Activated naive CD8-positive, alpha-beta T cell treated with anti-CD3 and anti-CD28 coated beads, Interleukin-2, amount 50 U/mL, for 24 hours (primary cell): ENCODE data around the gene SSBP3.
A peak's percentile ranks its signal among the peaks of the same experiment; 100 is the strongest.

Experiments
- ATAC-seq: fragments of 150-1000 bp; cut with Tn5 transposase; one replicate; pipeline ENCODE4 v1.10.0; 2021
- DNase-seq: peaks from one replicate; pipeline ENCODE4 v3.0.0; 2021
- H3K27ac Mint-ChIP-seq: one replicate; pipeline ENCODE4 v1.8.0; 2021; ENCODE audit warnings: mild to moderate bottlenecking, mixed read lengths
- H3K27me3 Mint-ChIP-seq: one replicate; pipeline ENCODE4 v1.8.0; 2021; ENCODE audit warnings: mixed read lengths
- H3K36me3 Mint-ChIP-seq: one replicate; pipeline ENCODE4 v1.8.0; 2021; ENCODE audit warnings: low read depth, mixed read lengths
- H3K4me1 Mint-ChIP-seq: one replicate; pipeline ENCODE4 v1.8.0; 2021; ENCODE audit warnings: mixed read lengths
- H3K4me3 Mint-ChIP-seq: one replicate; pipeline ENCODE4 v1.8.0; 2021; ENCODE audit warnings: mild to moderate bottlenecking, moderate library complexity, mixed read lengths
- H3K9me3 Mint-ChIP-seq: one replicate; pipeline ENCODE4 v1.8.0; 2021; ENCODE audit warnings: mixed read lengths

Gene SSBP3

DNA sequence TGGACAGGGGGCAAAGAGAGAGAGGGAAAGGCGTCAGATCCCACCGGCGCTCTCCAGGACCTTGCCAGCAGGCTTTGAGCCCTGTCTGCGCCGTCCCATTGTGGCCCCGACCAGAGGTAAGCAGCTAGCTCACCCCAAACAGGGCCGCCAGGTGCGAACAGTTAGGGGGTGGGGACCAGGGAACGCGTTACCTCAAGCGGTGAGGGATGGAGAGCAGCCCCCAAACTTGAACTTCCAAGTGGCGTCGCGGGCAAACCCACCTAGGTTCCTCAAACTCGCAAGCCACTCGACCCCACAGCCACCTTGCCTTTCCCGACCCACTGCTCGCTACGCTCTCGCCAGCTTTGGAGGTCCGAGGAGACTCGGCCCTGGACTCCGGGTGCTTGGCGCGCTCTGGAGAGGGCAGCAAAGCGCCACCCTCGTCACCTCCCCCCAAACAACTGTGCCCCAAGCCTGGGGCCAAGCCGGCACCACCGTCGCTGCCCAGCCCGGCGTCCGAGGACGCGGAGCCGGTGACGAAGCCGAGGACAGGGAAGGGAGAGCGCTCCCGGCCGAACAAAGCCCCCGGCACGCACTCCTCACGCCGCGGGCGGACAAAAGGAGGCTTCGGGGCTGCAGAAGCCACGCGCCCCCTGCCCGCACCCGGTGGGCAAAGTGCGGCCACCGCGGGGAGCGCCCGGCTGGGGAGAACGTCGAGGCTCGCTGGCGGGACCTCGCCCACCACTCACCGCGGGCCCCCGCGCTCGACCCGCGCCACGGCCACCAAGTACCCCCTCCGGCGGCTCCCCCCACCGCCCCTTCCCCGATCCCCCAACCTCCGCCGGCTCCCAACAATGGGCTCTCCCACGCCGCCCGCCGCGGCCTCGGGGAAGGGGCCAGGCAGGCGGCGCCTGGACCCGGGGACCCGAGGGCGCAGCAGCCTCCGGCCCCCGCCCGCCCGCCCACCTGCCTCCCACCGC, 976 bp downstream of the SSBP3 start:
- ATAC-seq (no peak), DNase-seq (no peak)
- Mint-ChIP-seq H3K9me3 (no peaks in the 10 kb centered on the region), H3K4me3 (peak overlapping the region; percentile 78), H3K36me3 (peaks cover 34% of the 10 kb centered on the region), H3K27ac (no peak overlapping the region), H3K27me3 (no peaks in the 10 kb centered on the region), H3K4me1 (peaks cover 80% of the 10 kb centered on the region)

DNA sequence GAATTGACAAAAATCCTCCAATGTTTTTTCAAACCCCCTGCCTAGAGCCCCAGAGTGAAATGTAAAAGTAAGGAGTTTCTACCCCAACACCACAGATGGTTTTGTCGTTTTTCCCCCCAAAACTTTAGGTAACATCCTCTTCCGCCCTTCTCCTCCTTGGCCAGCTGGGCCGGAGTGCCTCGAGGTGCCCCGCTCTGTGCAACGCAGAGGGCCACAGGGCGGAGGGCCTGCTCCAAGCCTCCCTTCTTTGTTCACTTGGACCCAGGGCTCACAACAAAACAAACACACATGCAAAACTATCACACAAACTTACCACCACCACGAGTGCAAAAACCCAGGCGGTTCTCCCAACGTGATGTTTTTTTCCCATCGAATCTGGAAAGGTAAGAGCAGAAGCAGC, 1.9 kb downstream of the SSBP3 start:
- DNase-seq = no peak
- peaks cover 81% of the 10 kb centered on the region for H3K4me1 Mint-ChIP-seq
- H3K9me3 Mint-ChIP-seq = peaks cover 4% of the 10 kb centered on the region
- peak overlapping the region; percentile 71 for H3K27ac Mint-ChIP-seq
- no peaks in the 10 kb centered on the region for H3K27me3 Mint-ChIP-seq
- peak overlapping the region; percentile 78 for H3K4me3 Mint-ChIP-seq
- H3K36me3 Mint-ChIP-seq = peaks cover 41% of the 10 kb centered on the region
- no peak for ATAC-seq

DNA sequence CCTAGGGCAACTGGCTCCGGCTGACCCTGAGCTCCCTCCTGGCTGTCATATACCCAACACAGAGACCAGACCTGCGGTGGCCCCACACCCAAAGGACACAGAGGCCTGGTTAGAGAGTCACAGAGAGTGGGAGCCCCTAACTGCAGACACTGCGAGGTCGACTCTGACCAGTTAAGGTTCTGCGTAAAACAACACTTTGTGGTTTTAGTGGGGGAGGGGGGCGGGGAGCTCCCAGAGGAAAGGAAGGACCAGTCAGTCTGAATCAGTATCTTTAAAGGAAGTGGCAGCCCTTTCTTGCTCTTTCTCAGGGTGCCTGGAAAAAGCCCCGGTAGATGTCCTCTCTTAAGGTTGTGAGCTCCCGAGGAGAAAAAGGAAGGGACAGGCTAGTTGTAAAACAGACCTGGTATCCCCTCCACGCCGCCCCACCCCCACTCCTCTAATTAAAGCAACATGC, 2.4 kb downstream of the SSBP3 start:
- Mint-ChIP-seq H3K4me3 (peak overlapping the region; percentile 78), H3K4me1 (peaks cover 81% of the 10 kb centered on the region), H3K36me3 (peaks cover 46% of the 10 kb centered on the region), H3K27me3 (no peaks in the 10 kb centered on the region), H3K27ac (peak overlapping the region; percentile 71), H3K9me3 (peaks cover 5% of the 10 kb centered on the region)
- DNase-seq (peak; percentile 44), ATAC-seq (peak; percentile 6)

DNA sequence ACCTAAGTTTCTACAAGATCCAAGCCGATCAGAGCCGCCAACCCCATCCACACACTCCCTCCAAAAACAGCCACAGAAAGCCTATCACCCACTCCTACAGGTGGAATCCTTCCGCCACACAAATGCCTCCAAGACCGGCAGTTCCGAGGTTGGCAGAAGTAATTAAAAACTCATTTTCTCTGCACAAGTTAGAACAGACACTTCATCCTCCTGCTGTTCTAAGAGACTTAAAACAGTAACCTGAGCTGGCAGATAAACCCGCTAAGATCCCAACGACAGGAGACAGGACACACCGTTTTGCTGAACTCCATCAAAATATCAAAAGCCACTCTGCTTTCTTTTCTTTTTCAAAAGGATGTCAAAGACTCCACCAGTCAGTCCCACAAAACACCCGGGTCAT, 2.8 kb downstream of the SSBP3 start:
- H3K27ac Mint-ChIP-seq = peak overlapping the region; percentile 71
- ATAC-seq (no peak), DNase-seq (no peak)
- peak overlapping the region; percentile 78 for H3K4me3 Mint-ChIP-seq
- H3K27me3 Mint-ChIP-seq = no peaks in the 10 kb centered on the region
- peaks cover 50% of the 10 kb centered on the region for H3K36me3 Mint-ChIP-seq
- peaks cover 81% of the 10 kb centered on the region for H3K4me1 Mint-ChIP-seq
- peaks cover 7% of the 10 kb centered on the region for H3K9me3 Mint-ChIP-seq

DNA sequence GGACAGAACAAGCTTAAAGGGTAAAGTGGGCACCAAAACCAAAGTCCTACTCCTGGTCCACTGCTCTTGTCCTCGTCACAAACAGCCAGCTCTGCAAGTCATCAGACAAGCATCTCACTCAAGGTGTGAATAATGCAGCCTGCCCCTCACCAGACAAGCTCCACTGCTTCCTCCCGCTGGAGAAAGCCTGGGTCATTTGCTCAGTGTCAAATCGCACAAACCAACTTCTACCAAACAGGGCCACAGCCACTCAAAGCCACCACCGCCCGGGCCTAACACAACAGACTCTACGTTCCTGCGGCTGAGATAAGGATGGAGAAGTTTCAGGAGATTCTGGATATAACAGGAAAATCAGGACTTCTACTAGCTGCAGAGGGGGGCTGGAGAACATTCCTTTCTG, 3.3 kb downstream of the SSBP3 start:
- Mint-ChIP-seq H3K4me3 (peak overlapping the region; percentile 78), H3K27me3 (no peaks in the 10 kb centered on the region), H3K4me1 (peaks cover 81% of the 10 kb centered on the region), H3K9me3 (peaks cover 7% of the 10 kb centered on the region), H3K27ac (no peak overlapping the region), H3K36me3 (peaks cover 55% of the 10 kb centered on the region)
- no peak for DNase-seq
- ATAC-seq = no peak

DNA sequence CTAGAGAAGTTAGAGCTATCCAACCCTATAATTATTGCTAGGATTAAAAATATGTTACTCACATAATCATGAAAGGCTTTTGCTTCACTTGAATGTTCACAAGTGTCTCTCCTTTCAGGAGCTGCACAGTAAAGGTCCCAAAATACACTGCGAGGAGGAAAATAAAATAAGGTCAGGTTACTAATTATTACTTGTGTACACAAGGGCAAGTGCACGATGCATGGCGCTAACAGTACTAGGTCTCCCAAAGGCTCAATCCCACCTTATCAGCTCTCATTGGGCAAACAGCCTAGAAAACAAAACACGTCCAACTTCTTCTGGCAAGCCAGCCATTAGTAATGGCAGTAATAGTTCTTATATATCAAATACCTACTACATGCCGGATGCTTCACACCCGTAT, 4.4 kb downstream of the SSBP3 start:
- Mint-ChIP-seq H3K4me3 (no peak overlapping the region), H3K27ac (no peak overlapping the region), H3K36me3 (peaks cover 63% of the 10 kb centered on the region), H3K27me3 (no peaks in the 10 kb centered on the region), H3K4me1 (peaks cover 81% of the 10 kb centered on the region), H3K9me3 (peaks cover 7% of the 10 kb centered on the region)
- ATAC-seq (no peak), DNase-seq (no peak)

DNA sequence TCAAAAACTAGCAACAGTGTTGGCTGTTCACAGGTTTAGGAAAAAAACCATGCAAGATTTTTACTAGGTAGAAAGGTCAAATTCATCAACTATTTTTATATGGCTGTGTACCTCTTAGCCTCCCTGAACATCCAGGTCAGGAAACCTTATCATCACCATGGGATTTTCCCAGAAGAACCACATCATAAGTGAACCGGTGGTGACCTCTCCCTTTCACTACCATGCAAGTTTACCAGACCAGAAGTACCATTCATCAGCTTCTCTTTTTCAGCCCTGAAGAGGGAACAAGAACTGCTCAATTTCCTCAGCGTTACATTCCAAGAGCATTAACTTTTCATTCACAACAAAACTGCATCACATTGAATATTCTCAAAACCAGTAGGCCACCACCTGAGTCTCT, 5.9 kb downstream of the SSBP3 start:
- peak overlapping the region; percentile 25 for H3K4me3 Mint-ChIP-seq
- no peaks in the 10 kb centered on the region for H3K27me3 Mint-ChIP-seq
- H3K27ac Mint-ChIP-seq = peak overlapping the region; percentile 89
- ATAC-seq (peak; percentile 65), DNase-seq (peak; percentile 44)
- H3K4me1 Mint-ChIP-seq = peaks cover 87% of the 10 kb centered on the region
- peaks cover 67% of the 10 kb centered on the region for H3K36me3 Mint-ChIP-seq
- peaks cover 7% of the 10 kb centered on the region for H3K9me3 Mint-ChIP-seq

DNA sequence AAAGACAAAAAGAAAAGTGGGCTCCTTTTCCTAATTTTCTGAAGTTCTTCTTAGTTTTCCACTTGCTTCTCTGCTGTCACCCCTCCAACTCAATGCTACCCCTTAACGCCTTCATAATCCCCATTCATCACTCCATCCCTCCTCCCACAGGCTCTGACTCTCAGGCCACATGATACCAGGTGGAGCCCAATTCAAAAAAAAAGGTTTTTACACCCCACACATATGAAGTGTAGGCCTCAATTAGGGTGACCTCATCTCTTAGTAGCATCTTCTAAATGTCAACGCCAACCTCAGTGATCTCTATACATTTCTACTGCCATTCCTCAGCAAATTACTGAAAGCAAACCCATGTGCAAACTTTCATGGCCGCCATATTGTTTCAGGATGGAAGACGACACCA, 6.4 kb downstream of the SSBP3 start:
- Mint-ChIP-seq H3K4me3 (peak overlapping the region; percentile 60), H3K4me1 (peaks cover 83% of the 10 kb centered on the region), H3K36me3 (peaks cover 67% of the 10 kb centered on the region), H3K27ac (peak overlapping the region; percentile 89), H3K27me3 (no peaks in the 10 kb centered on the region), H3K9me3 (peaks cover 7% of the 10 kb centered on the region)
- DNase-seq = no peak
- peak; percentile 74 for ATAC-seq

DNA sequence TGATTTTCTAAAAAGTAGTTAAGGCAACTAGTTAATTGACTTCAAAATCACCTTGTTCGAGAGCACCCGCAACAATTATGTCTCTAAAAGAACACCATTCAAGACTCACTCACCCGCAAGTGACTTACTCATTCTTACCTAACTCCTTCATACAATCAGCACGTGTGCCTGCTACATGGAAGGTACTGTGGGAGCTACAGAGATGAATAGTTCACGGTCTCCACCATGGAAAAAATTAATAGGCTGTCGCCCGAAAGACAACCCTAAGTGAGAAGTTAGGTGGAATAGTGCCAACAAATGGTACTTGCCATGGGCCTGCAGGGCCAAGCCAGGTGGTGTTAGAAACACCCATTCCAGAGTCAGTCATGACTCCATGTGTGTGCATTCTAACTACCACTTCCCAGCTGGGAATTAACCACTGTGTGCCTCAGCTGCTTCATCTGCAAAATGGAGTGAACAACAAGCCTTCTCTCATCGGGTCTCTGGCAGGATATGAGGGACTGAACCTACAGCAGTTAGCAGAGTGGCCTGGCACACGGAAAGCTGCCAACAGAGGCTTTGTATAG, 7.1 kb downstream of the SSBP3 start:
- Mint-ChIP-seq H3K9me3 (peaks cover 7% of the 10 kb centered on the region), H3K36me3 (peaks cover 70% of the 10 kb centered on the region)

DNA sequence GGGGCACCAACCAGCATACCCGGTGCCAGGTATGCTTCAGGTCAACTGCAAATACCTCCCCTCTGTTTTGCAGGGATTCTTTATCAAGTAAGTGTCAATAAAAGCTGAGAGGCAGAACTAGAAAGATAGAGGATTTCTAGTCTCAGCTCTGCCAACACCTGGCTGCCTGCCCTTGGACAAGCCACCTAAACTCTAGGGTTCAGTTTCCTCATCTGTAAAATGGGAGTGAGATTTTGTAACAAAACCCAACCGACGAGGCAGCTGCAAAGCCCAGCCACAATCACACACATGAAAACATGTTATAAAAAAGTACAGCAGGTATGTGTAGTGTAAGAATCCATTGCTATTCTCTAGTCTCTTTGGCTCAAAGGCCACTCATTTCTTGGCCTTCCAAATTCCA, 8.2 kb downstream of the SSBP3 start:
- H3K4me3 Mint-ChIP-seq = no peak overlapping the region
- H3K4me1 Mint-ChIP-seq = peaks cover 65% of the 10 kb centered on the region
- no peak for DNase-seq
- H3K27ac Mint-ChIP-seq = no peak overlapping the region
- H3K36me3 Mint-ChIP-seq = peaks cover 63% of the 10 kb centered on the region
- H3K9me3 Mint-ChIP-seq = peaks cover 7% of the 10 kb centered on the region
- no peaks in the 10 kb centered on the region for H3K27me3 Mint-ChIP-seq
- ATAC-seq = no peak

More for the DNA sequence above, 7.1 kb downstream of the SSBP3 start:
- H3K4me1 Mint-ChIP-seq = peaks cover 76% of the 10 kb centered on the region
- ATAC-seq = peak; percentile 71
- no peaks in the 10 kb centered on the region for H3K27me3 Mint-ChIP-seq
- H3K4me3 Mint-ChIP-seq = peak overlapping the region; percentile 60
- DNase-seq = no peak
- H3K27ac Mint-ChIP-seq = peak overlapping the region; percentile 89

DNA sequence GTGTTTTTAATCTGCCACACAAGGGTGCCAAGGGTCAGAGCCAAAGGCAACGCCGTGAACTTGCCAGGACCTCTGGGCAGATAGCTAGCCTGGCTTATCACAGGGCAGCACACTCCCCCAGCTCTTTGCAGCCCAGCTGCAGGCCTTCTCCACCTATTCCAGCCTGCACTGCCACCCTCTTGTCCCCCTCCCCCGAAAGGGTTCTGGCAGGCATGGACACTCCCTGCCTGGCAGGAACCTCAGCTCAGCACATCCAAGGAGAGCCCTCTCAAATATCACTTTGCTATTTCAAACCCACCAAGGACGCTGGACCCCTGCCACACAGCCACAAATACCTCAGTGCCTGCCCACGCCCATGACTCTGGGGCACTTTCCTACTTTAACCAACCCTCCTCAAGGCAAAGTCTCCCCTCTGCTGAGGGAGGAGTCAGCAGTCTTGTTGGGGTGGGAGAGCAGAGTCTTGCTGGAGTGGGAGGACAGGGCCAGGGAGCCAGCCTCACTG, 9.1 kb downstream of the SSBP3 start:
- Mint-ChIP-seq H3K9me3 (peaks cover 7% of the 10 kb centered on the region), H3K27me3 (no peaks in the 10 kb centered on the region), H3K4me3 (no peak overlapping the region), H3K36me3 (peaks cover 60% of the 10 kb centered on the region), H3K4me1 (peaks cover 59% of the 10 kb centered on the region), H3K27ac (no peak overlapping the region)
- ATAC-seq = no peak
- DNase-seq = no peak

DNA sequence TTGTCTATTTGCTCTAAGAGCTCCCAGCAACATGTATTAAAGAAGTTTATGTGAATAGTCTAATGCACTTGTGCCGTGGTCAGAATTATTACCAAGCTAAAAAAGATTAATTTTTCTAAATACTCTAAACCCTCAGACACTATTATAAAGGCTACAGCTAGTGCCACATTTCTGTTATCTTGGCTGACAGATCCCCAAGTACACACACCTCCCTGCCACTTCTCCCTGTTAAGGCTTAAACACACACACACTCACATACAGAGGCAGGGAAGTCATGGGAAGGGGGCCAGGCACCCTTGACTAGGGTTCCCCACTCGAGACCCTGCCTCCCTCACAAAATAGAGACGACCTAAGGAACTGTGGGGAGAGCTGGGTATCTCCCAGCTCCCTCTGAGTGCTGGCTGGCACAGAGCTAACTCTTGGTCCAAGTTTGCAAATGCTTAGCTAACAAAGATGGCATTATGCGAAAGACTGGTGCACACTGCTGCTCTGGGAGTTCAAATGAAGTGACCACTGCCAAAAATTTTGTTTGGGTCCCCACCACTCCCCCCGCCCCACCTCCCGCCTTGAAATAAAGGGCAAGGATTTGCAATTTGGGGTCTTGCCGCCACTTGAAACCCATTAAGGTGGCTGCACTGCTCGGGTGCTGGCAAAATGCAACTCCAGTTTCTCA, 9.8 kb downstream of the SSBP3 start:
- Mint-ChIP-seq H3K27ac (no peak overlapping the region), H3K4me3 (no peak overlapping the region), H3K9me3 (peaks cover 7% of the 10 kb centered on the region), H3K4me1 (peaks cover 51% of the 10 kb centered on the region), H3K27me3 (no peaks in the 10 kb centered on the region), H3K36me3 (peaks cover 55% of the 10 kb centered on the region)
- ATAC-seq = no peak
- no peak for DNase-seq

DNA sequence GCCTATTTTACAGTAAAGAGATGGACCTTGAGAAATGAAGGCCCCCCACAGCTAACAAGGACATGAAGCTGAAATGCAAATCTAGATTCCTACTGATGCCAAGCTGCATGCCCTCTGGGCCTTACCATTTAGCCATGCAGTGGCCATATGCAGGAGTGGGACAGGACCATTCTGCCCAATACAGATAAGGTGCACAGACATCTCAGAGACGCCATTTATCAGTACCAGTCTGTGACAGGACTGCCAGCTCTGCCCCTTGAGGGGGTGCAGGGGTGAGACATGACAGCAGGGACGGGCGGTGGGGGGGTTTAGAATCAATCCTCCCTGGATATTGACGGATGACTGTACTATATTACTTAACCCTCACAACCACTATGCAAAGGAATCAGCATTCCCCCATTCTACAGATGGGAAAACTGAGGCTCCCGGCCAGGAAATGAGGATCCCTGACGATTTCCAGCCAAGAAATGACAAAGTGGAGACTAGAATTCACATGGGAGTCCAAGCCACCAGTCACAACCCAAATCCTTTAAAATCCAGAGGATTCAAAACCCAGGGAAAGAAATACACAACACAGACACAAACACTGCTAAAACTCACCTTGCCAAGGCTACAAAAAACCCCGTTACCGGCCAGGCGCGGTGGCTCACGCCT, 10.8 kb downstream of the SSBP3 start:
- Mint-ChIP-seq H3K4me1 (peaks cover 41% of the 10 kb centered on the region), H3K27ac (no peak overlapping the region), H3K36me3 (peaks cover 50% of the 10 kb centered on the region), H3K4me3 (no peak overlapping the region), H3K9me3 (peaks cover 7% of the 10 kb centered on the region), H3K27me3 (no peaks in the 10 kb centered on the region)
- DNase-seq (no peak), ATAC-seq (no peak)

DNA sequence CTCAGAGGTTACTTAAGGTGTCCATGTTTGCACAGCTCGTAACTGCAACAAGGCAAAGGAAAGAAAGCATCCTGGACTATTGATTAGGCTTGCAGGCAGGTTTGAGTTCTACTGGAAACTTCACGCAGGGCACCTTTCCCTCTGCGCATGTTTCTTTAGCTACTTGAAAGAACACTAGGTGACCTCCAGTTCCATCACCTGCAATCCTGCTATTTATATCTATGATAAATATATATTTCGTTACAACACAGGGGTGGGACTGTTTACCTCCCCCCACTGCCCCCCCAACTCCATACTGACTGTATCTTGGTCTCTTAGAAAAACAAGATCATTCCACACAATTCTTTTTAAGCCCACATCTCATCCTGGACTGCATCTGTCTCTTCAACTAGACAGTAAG, 12.1 kb downstream of the SSBP3 start:
- no peak for ATAC-seq
- peaks cover 3% of the 10 kb centered on the region for H3K9me3 Mint-ChIP-seq
- no peak for DNase-seq
- no peak overlapping the region for H3K4me3 Mint-ChIP-seq
- no peak overlapping the region for H3K27ac Mint-ChIP-seq
- peaks cover 39% of the 10 kb centered on the region for H3K36me3 Mint-ChIP-seq
- no peaks in the 10 kb centered on the region for H3K27me3 Mint-ChIP-seq
- peaks cover 28% of the 10 kb centered on the region for H3K4me1 Mint-ChIP-seq
